AG10803 (cell line): ENCODE measurements around the gene TFCP2.

ENCODE experiments used
- DNase-seq: peaks from one replicate; pipeline ENCODE4 v3.0.0; 2010; ENCODE audit warnings: low read depth
- H3K4me3 ChIP-seq: 2 replicates; pipeline ENCODE4 v1.5.1; 2011; ENCODE audit warnings: mild to moderate bottlenecking, low read length, control low read depth
- CTCF ChIP-seq: conservative IDR thresholded peaks from 2 replicates; pipeline ENCODE4 v1.5.1; 2011; ENCODE audit warnings: mild to moderate bottlenecking, low read length, control low read depth, inconsistent platforms

The TFCP2 gene

GRCh38 chr12:51056242-51056641 is 116.7 kb downstream of the TFCP2 start:
- no peak overlapping the region for H3K4me3 ChIP-seq
- TF ChIP-seq CTCF: no peak
- DNase-seq: peak; percentile 45

- no peak for TF ChIP-seq CTCF
- DNase-seq: no peak
- no peak overlapping the region for H3K4me3 ChIP-seq
Measured at GRCh38 chr12:51055060-51055459, 117.9 kb downstream of the TFCP2 start.

GRCh38 chr12:51051787-51052186 is 121.1 kb downstream of the TFCP2 start:
- no peak for TF ChIP-seq CTCF
- H3K4me3 ChIP-seq: no peak overlapping the region
- no peak for DNase-seq

- no peak for TF ChIP-seq CTCF
- no peak for DNase-seq
- peak overlapping the region; percentile 93 for H3K4me3 ChIP-seq
Measured at GRCh38 chr12:51049525-51049924, 123.4 kb downstream of the TFCP2 start.

GRCh38 chr12:51048661-51049251 is 124.2 kb downstream of the TFCP2 start:
- no peak for DNase-seq
- TF ChIP-seq CTCF: no peak
- H3K4me3 ChIP-seq: peak overlapping the region; percentile 93

- DNase-seq: peak; percentile 98
- peak within 1 kb of the TSS; percentile 93 for H3K4me3 ChIP-seq
- peak; percentile 85 for TF ChIP-seq CTCF
Measured at GRCh38 chr12:51047655-51048540, 125.0 kb downstream of the TFCP2 start, which contains the start of gene LETMD1. LETMD1 (plus strand) TSS chr12:51048327; CDS start chr12:51048357, 30 bp downstream.
